PC-9 (cell line): Measurements from ENCODE around the gene TMEM43. TPM values are rescaled to one million over a fixed set of nuclear protein-coding genes. Genes with fewer than 3 reads are reported as not detected.

ENCODE experiments used
- BruUV-seq: library from RNA; stranded (reverse); fragments of 400-500 nt; replicated peaks from 2 replicates; lab custom pipeline; 2021; lab: Mats Ljungman, UMichigan
- CTCF ChIA-PET: fragments of 300-600 bp; sonication (Branson Sonifier 250); formaldehyde crosslinking; loops from one replicate; lab custom pipeline; 2022; ENCODE audit warnings: antibody characterized with exemption; lab: Charles Lee
- POLR2A ChIA-PET: fragments of 300-600 bp; sonication (Branson Sonifier 250); formaldehyde crosslinking; loops from one replicate; lab custom pipeline; 2022; ENCODE audit warnings: antibody characterized with exemption; ENCODE audit not compliant: unreplicated experiment; lab: Charles Lee
- DNase-seq, 2 experiments: peaks; one replicate each; pipeline versions ENCODE4 v3.0.0 to v3.0.0-alpha.2; 2015 to 2022; ENCODE audit warnings: mixed read lengths in 1 of 2
- H2AFZ ChIP-seq: fragments of 200-600 bp; sonication (generic); 2 replicates; pipeline ENCODE4 v1.8.1; 2017; ENCODE audit warnings: antibody characterized with exemption
- H3F3A ChIP-seq: fragments of 200-600 bp; sonication (generic); 2 replicates; pipeline ENCODE4 v1.8.1; 2017; ENCODE audit warnings: antibody characterized with exemption, mild to moderate bottlenecking, low read depth; ENCODE audit not compliant: insufficient read depth
- H3K27ac ChIP-seq: fragments of 200-600 bp; sonication (generic); 2 replicates; pipeline ENCODE4 v1.6.1; 2016; ENCODE audit warnings: mixed run types
- H3K27me3 ChIP-seq: fragments of 200-600 bp; sonication (generic); 2 replicates; pipeline ENCODE4 v1.6.1; 2016; ENCODE audit warnings: low read depth, mixed run types; ENCODE audit not compliant: insufficient read depth
- H3K36me3 ChIP-seq: fragments of 200-600 bp; sonication (generic); 2 replicates; pipeline ENCODE4 v1.6.1; 2016; ENCODE audit warnings: low read depth, mixed run types
- H3K4me1 ChIP-seq: fragments of 200-600 bp; sonication (generic); replicated peaks from 2 replicates; pipeline ENCODE4 v1.6.1; 2016; ENCODE audit warnings: mixed run types; ENCODE audit not compliant: insufficient read depth
- H3K4me2 ChIP-seq: fragments of 200-600 bp; sonication (generic); 2 replicates; pipeline ENCODE4 v1.6.1; 2017; ENCODE audit warnings: mixed run types
- H3K4me3 ChIP-seq: fragments of 200-600 bp; sonication (generic); 2 replicates; pipeline ENCODE4 v1.6.1; 2016; ENCODE audit warnings: mixed run types
- H3K79me2 ChIP-seq: fragments of 200-600 bp; sonication (generic); 2 replicates; pipeline ENCODE4 v1.6.1; 2017; ENCODE audit warnings: low read depth, mixed run types
- H3K9me2 ChIP-seq: fragments of 200-600 bp; sonication (generic); 2 replicates; pipeline ENCODE4 v1.8.1; 2017; ENCODE audit warnings: mild to moderate bottlenecking; ENCODE audit not compliant: insufficient read depth
- H3K9me3 ChIP-seq: fragments of 200-600 bp; sonication (generic); 2 replicates; pipeline ENCODE4 v1.8.1; 2016; ENCODE audit warnings: low read depth; ENCODE audit not compliant: insufficient read depth
- H4K20me1 ChIP-seq: fragments of 200-600 bp; sonication (generic); 2 replicates; pipeline ENCODE4 v1.8.1; 2017; ENCODE audit not compliant: insufficient read depth
- CTCF ChIP-seq: fragments of 200-600 bp; sonication (generic); conservative IDR thresholded peaks from 2 replicates; pipeline ENCODE4 v1.6.1; 2017; ENCODE audit warnings: mixed run types, antibody characterized with exemption, mild to moderate bottlenecking, moderate library complexity
- EZH2 ChIP-seq: fragments of 200-600 bp; sonication (generic); IDR thresholded peaks from 2 replicates; pipeline ENCODE4 v1.8.0; 2017; ENCODE audit warnings: antibody characterized with exemption, low read depth
- intact Hi-C: fragments of 100-400 bp; cut with micrococcal nuclease; formaldehyde crosslinking; loops from one replicate; pipeline ENCODE4 v1.10.0; 2022; ENCODE audit not compliant: unreplicated experiment
- total RNA-seq: library from RNA; stranded (reverse); gene quantifications from 2 replicates; pipeline ENCODE4 v1.2.3, GENCODE V29; 2021

The TMEM43 gene
- total RNA-seq, 1 experiment from 2014 or later = 64.7 TPM

DNA sequence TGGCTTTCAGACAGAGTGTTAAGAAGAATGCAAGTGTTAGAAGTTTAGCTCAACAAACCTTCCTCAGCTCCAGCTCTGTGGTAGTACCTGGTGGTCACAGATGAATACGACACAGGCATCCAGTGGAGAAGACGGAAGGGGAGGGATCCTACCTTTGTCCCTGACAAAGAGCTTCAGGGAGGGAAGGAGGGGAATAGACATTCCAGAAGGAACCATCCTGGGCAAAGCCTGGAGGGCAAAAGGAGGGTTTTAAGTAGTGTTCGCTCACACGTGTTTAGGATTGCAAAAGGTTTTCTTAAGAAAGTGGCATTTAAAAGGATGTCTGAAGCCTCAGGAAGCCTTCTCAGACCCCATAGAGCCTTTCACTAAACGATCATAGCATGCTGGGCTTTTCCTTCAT lies 3.0 kb upstream of the TMEM43 start:
- Histone ChIP-seq H2AFZ (no peak overlapping the region), H4K20me1 (peaks cover 17% of the 10 kb centered on the region), H3K27ac (no peak overlapping the region), H3F3A (peaks cover 11% of the 10 kb centered on the region; the same call in 1 of the 2 replicates), H3K4me1 (peaks cover 17% of the 10 kb centered on the region), H3K4me3 (no peak overlapping the region), H3K79me2 (peaks cover 47% of the 10 kb centered on the region), H3K4me2 (no peak overlapping the region), H3K9me3 (no peaks in the 10 kb centered on the region), H3K9me2 (no peaks in the 10 kb centered on the region), H3K36me3 (peaks cover 15% of the 10 kb centered on the region; the same call in 1 of the 2 replicates), H3K27me3 (no peaks in the 10 kb centered on the region)
- intact Hi-C loops = no loop called here
- ChIA-PET CTCF (interaction anchor here (1.3 kb wide), 1 partner anchor 24 kb away, joined by 3 read pairs; no protein-coding TSS in a partner anchor), POLR2A (interaction anchor here (0.9 kb wide), 1 partner anchor 22 kb away, joined by 26 read pairs; no protein-coding TSS in a partner anchor)
- BruUV-seq = no TSS peak
- no peak for DNase-seq
- TF ChIP-seq CTCF (no peak), EZH2 (no peak)

- H3K4me2 ChIP-seq = peak overlapping the region; percentile 88; the same call in 1 of the 2 replicates
- H3K4me3 ChIP-seq = no peak overlapping the region
- no peak overlapping the region for H2AFZ ChIP-seq
- CTCF ChIA-PET = interaction anchor here (1.3 kb wide), 1 partner anchor 24 kb away, joined by 3 read pairs; no protein-coding TSS in a partner anchor
- no peak for TF ChIP-seq CTCF
- TF ChIP-seq EZH2 = no peak
- H3K4me1 ChIP-seq = peaks cover 22% of the 10 kb centered on the region
- H3K9me3 ChIP-seq = no peaks in the 10 kb centered on the region
- peaks cover 11% of the 10 kb centered on the region; the same call in 1 of the 2 replicates for H3F3A ChIP-seq
- H3K27ac ChIP-seq = no peak overlapping the region
- peaks cover 18% of the 10 kb centered on the region for H4K20me1 ChIP-seq
- H3K79me2 ChIP-seq = peaks cover 51% of the 10 kb centered on the region
- H3K27me3 ChIP-seq = no peaks in the 10 kb centered on the region
- peaks cover 17% of the 10 kb centered on the region; the same call in 1 of the 2 replicates for H3K36me3 ChIP-seq
- no peak for DNase-seq
- no peaks in the 10 kb centered on the region for H3K9me2 ChIP-seq
- POLR2A ChIA-PET = interaction anchor here (0.9 kb wide), 1 partner anchor 21 kb away, joined by 26 read pairs; no protein-coding TSS in a partner anchor
- intact Hi-C loops = no loop called here
- no TSS peak for BruUV-seq
Observed at GRCh38 chr3:14122301-14122700, 2.6 kb upstream of the TMEM43 start.

DNA sequence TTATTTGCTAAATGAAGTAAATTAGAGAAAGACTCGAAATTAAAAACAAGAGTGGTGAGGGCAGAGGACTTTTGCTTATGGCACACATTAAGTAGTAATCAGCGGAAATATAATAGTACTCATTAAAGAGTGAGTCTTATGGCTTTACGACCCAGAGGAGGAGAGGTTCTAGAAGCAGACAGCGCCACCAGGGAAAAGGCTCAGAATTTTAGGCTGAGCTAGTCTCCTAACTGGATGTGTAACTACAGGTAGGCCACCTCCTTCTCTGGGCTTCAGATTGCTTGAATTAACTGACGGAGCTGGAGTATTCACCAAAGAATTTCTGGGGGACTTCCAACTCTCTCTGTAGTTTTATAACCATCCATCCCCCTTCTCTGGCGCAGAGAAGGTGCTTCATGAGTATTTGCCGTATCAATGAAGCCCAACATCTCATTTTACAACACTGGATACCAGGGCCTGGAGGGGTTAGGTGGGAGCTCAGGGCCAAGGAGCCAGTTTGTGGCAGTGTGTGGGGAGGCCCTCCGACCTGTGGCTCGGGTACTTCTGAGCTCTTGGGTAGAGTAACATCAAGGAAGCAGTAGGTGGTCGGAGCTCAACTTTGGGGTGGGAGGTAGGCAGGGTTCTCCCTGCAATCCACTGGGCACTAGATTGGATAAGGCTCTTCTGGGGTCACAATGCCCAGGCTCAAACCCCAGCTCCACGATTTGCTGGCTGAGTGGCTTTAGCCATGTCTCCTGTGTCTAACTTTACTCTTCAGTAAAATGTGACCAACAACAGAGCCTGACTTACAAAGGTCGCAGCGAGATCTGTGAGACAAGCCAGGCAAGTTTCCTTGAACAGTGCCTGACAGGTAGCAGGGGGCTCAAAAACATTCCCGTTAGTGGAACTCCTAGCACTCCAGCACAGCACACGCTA lies 1.3 kb upstream of the TMEM43 start:
- Histone ChIP-seq H3K4me3 (peak overlapping the region; percentile 87), H3K36me3 (peaks cover 27% of the 10 kb centered on the region), H4K20me1 (peaks cover 27% of the 10 kb centered on the region), H3F3A (peaks cover 11% of the 10 kb centered on the region; the same call in 1 of the 2 replicates), H3K9me3 (no peaks in the 10 kb centered on the region), H3K27ac (peak overlapping the region; percentile 37), H3K4me1 (peaks cover 24% of the 10 kb centered on the region), H2AFZ (peak overlapping the region; percentile 90), H3K4me2 (peak overlapping the region; percentile 88), H3K9me2 (no peaks in the 10 kb centered on the region), H3K79me2 (peaks cover 64% of the 10 kb centered on the region), H3K27me3 (no peaks in the 10 kb centered on the region)
- TSS peak; percentile 53 for BruUV-seq
- intact Hi-C loops = loop anchor here (1.0 to 2.0 kb wide), 2 partner anchors 55 to 107 kb away; partner anchors contain the start of genes LSM3 and XPC
- CTCF ChIA-PET = interaction anchor here (0.7 kb wide), 1 partner anchor 22 kb away, joined by 3 read pairs; no protein-coding TSS in a partner anchor
- no peak for TF ChIP-seq CTCF
- no peak for TF ChIP-seq EZH2
- no peak for DNase-seq
- POLR2A ChIA-PET = interaction anchor here (0.7 to 1.4 kb wide), 4 partner anchors 9 to 468 kb away, joined by 4 to 12 read pairs (median 5); no protein-coding TSS in a partner anchor
